AG09309 (cell line): ENCODE measurements around the gene ARL5C.

Experiments
- DNase-seq: peaks from one replicate; pipeline ENCODE4 v3.0.0-alpha.2; 2010; ENCODE audit warnings: low read depth
- H3K4me3 ChIP-seq: 2 replicates; pipeline ENCODE4 v1.5.1; 2011; ENCODE audit warnings: mild to moderate bottlenecking, low read depth, low read length, moderate library complexity; ENCODE audit not compliant: control insufficient read depth
- CTCF ChIP-seq: IDR thresholded peaks from 2 replicates; pipeline ENCODE4 v1.5.1; 2011; ENCODE audit warnings: mild to moderate bottlenecking, low read depth, low read length, inconsistent platforms; ENCODE audit not compliant: insufficient read depth, control insufficient read depth; ENCODE audit errors: missing control alignments

ARL5C gene

GRCh38 chr17:39174920-39175694, 9.1 kb upstream of the ARL5C start:
- no peak overlapping the region for H3K4me3 ChIP-seq
- peak; percentile 74 for TF ChIP-seq CTCF
- DNase-seq = no peak

- TF ChIP-seq CTCF = no peak
- DNase-seq = no peak
- H3K4me3 ChIP-seq = no peak overlapping the region
Observed at GRCh38 chr17:39173526-39174274, 7.7 kb upstream of the ARL5C start.

GRCh38 chr17:39173080-39173479, 7.1 kb upstream of the ARL5C start:
- DNase-seq = no peak
- no peak overlapping the region for H3K4me3 ChIP-seq
- no peak for TF ChIP-seq CTCF

GRCh38 chr17:39171933-39172332, 6.0 kb upstream of the ARL5C start:
- TF ChIP-seq CTCF = no peak
- no peak overlapping the region for H3K4me3 ChIP-seq
- no peak for DNase-seq

GRCh38 chr17:39170558-39170957, 4.6 kb upstream of the ARL5C start:
- no peak for TF ChIP-seq CTCF
- no peak overlapping the region for H3K4me3 ChIP-seq
- no peak for DNase-seq

GRCh38 chr17:39170109-39170508, 4.1 kb upstream of the ARL5C start:
- no peak overlapping the region for H3K4me3 ChIP-seq
- no peak for TF ChIP-seq CTCF
- no peak for DNase-seq

GRCh38 chr17:39169518-39169917, 3.6 kb upstream of the ARL5C start:
- no peak for TF ChIP-seq CTCF
- no peak overlapping the region for H3K4me3 ChIP-seq
- DNase-seq = no peak
